Thymus (tissue), 11 donors: ENCODE measurements around the gene HOXA7. TPM values are rescaled to one million over a fixed set of nuclear protein-coding genes. Genes with fewer than 3 reads are reported as not detected.

ENCODE experiments used
- DNase-seq, 9 donors: peaks; one replicate each; pipeline ENCODE4 v3.0.0-alpha.2; 2013; ENCODE audit warnings: low spot score in 9 of 9, low read depth in 6 of 9, missing footprints in 1 of 9
- H3K27ac ChIP-seq, 2 donors: one replicate each; pipeline ENCODE4 v1.5.1; 2013; ENCODE audit warnings: control low read depth in 1 of 2, low read depth in 1 of 2, low read length in 1 of 2, mild to moderate bottlenecking in 1 of 2, moderate library complexity in 1 of 2
- H3K27me3 ChIP-seq, 2 donors: one replicate each; pipeline ENCODE4 v1.5.1; 2013; ENCODE audit warnings: low read length in 1 of 2; ENCODE audit not compliant: control insufficient read depth in 2 of 2, insufficient read depth in 1 of 2
- H3K36me3 ChIP-seq, 2 donors: one replicate each; pipeline ENCODE4 v1.5.1; 2013; ENCODE audit warnings: low read length in 1 of 2, mild to moderate bottlenecking in 1 of 2, moderate library complexity in 1 of 2; ENCODE audit not compliant: control insufficient read depth in 2 of 2, insufficient read depth in 2 of 2
- H3K4me1 ChIP-seq, 2 donors: one replicate each; pipeline ENCODE4 v1.5.1; 2013; ENCODE audit warnings: low read length in 2 of 2; ENCODE audit not compliant: control insufficient read depth in 2 of 2, insufficient read depth in 2 of 2
- H3K4me3 ChIP-seq, 2 donors: one replicate each; pipeline ENCODE4 v1.5.1; 2013; ENCODE audit warnings: low read length in 2 of 2, control low read depth in 1 of 2, mild to moderate bottlenecking in 1 of 2
- H3K9me3 ChIP-seq, 2 donors: one replicate each; pipeline ENCODE4 v1.5.1; 2013; ENCODE audit warnings: low read length in 1 of 2, mild to moderate bottlenecking in 1 of 2; ENCODE audit not compliant: control insufficient read depth in 2 of 2, insufficient read depth in 1 of 2
- WGBS: extraction: QIAGEN DNeasy Blood & Tissue Kit; methylation state at CpG from one replicate; pipeline ENCODE4 v1.1.7; 2013; 5-methylcytosine and 5-hydroxymethylcytosine counted together
- polyA plus RNA-seq: library from polyadenylated mRNA; stranded (reverse); fragments of 200-250 nt; gene quantifications from one replicate; pipeline ENCODE4 v1.2.3, GENCODE V29; 2013
- total RNA-seq: library from RNA; stranded (reverse); fragments of 120-200 nt; gene quantifications from one replicate; pipeline ENCODE4 v1.2.4, GENCODE V29; 2013
- donor health status: healthy.

The HOXA7 gene
- total and polyA plus RNA-seq, 2 donors = 0.41 to 0.57 TPM

DNA sequence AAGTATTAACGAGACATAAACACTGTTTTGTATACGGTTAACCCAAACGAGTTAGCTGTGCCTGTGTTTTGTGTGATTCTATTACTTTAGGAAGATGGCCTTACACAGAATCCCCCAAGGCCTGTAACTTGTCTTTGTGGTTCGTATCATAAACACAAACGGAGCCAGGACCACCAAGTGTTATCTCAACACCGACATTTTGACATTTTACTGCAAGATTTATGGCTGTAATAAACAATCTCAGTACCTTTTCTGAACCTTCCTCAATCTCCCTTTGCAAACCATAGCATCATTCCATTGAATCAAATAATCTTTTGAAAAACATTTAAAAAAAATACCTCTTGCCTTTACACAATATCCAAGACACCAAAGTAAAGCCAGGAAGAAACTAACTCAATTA is 23.5 kb downstream of the HOXA7 start:
- H3K27me3 ChIP-seq = peaks cover 8 to 60% of the 10 kb centered on the region in 2 donors
- DNase-seq = no peak
- no peaks in the 10 kb centered on the region for H3K36me3 ChIP-seq
- H3K9me3 ChIP-seq = peaks cover 0 to 7% of the 10 kb centered on the region in 2 donors
- WGBS = 87% methylated on average over 6 of the region's 6 CpGs
- H3K4me1 ChIP-seq = peaks cover 5 to 17% of the 10 kb centered on the region in 2 donors
- H3K27ac ChIP-seq = no peak overlapping the region
- no peak overlapping the region for H3K4me3 ChIP-seq

GRCh38 chr7:27132214-27132613 is 24.3 kb downstream of the HOXA7 start:
- H3K4me3 ChIP-seq = no peak overlapping the region
- H3K36me3 ChIP-seq = no peaks in the 10 kb centered on the region
- WGBS = 95% methylated on average over 2 of the region's 2 CpGs
- no peak for DNase-seq
- H3K27me3 ChIP-seq = peaks cover 6 to 54% of the 10 kb centered on the region in 2 donors
- peaks cover 5 to 17% of the 10 kb centered on the region in 2 donors for H3K4me1 ChIP-seq
- peaks cover 0 to 7% of the 10 kb centered on the region in 2 donors for H3K9me3 ChIP-seq
- no peak overlapping the region for H3K27ac ChIP-seq

GRCh38 chr7:27131390-27131819 is 25.1 kb downstream of the HOXA7 start:
- no peak for DNase-seq
- Histone ChIP-seq H3K4me1 (peaks cover 5 to 16% of the 10 kb centered on the region in 2 donors), H3K27ac (no peak overlapping the region), H3K27me3 (peaks cover 2 to 46% of the 10 kb centered on the region in 2 donors), H3K9me3 (peaks cover 0 to 7% of the 10 kb centered on the region in 2 donors), H3K36me3 (no peaks in the 10 kb centered on the region), H3K4me3 (peak overlapping the region; percentile 60 to 88)
- 76% methylated on average over 12 of the region's 12 CpGs for WGBS

DNA sequence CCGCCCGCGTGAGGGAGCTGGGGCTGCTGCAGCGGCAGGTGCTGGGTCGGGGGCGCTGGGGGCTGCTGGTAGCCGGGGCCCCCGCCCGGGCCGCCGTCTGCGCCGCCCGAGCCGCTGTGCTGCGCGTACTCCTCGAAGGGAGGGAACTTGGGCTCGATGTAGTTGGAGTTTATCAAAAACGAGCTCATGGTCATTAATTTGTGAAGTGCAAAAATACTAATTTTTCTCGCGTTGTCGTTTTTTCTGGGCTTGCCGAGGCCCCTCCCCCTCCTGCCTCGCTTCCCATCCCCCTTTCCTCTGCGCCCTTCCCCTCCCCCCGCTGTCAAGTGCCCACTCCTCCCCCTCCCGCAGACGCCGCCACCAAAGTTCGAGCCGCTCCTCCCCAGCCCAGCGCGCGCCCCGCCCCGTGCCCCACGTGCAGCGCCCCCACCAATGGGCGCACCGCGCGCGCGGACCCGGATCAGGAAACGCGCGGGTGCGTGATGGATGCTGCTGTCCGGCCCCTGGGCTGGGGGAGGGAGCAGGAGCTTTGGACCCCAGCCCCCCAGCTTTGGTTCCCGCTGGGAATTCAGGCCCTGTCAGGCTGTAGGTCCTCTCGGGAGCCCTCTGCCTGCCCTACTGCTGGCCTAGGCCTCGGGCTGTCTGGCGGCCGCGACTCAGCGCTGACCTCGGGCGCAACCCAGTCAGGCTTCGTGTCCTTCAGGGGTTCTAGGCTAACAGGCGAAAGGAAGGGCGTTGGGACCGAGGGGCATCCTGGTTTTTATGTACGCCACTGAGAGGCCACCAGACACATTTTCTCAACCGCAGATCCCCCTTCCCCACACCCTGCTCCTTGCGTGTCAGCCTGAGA is 25.7 kb downstream of the HOXA7 start, which contains the start of gene HOXA4:
Gene HOXA4, minus strand, starts transcription at position 218 of the 850 bp plus-strand sequence. Its CDS starts 24 bp downstream, at position 194.
- 38% methylated on average over 67 of the region's 67 CpGs for WGBS
- DNase-seq = peak; percentile 49 to 95 (median 87)
- Histone ChIP-seq H3K4me1 (peaks cover 4 to 10% of the 10 kb centered on the region in 2 donors), H3K27ac (peak within 1 kb of the TSS; percentile 56 to 76), H3K27me3 (peaks cover 2 to 40% of the 10 kb centered on the region in 2 donors), H3K4me3 (peak within 1 kb of the TSS; percentile 60 to 88), H3K9me3 (peaks cover 0 to 7% of the 10 kb centered on the region in 2 donors), H3K36me3 (no peaks in the 10 kb centered on the region)

DNA sequence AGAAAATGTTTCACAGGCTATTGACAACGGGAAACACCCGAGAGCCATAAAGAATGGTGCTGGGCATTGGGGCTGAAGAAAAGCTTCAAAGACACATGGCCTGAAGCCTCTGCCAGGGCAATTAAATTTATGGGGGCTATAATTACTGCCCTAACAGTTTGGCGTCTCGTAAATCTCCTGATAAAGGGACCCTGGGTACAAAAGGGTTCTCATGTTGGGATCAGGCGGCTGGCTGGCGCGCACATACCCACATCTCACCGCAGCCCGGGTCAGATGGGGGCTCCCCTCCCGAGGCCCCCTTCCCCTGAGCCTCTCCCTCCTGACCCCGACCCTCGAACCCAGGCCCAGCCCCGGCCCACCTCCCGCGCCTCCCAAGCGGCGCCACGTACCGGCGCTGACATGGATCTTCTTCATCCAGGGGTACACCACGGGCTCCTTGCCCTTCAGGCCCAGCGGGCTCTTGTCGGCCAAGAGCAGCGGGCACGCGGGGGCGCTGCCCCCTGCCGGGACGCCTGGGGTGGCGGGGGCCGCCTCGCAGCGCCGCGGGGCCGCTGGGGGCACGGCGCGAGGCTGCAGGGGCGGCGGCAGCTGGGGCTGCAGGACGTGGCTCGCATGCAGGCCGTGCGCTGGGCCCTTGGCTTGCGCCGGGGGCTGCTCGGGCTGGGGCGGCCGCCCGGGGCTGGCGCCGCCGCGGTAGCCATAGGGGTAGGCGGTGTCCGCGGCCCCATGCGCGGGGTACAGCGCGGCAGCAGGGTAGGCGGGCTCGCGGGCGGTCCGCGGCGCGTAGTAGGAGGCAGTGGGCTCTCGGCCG is 26.5 kb downstream of the HOXA7 start:
- 74% methylated on average over 72 of the region's 72 CpGs for WGBS
- no peaks in the 10 kb centered on the region for H3K36me3 ChIP-seq
- H3K4me3 ChIP-seq = peak overlapping the region; percentile 60 to 88
- H3K9me3 ChIP-seq = peaks cover 0 to 7% of the 10 kb centered on the region in 2 donors
- peaks cover 0 to 12% of the 10 kb centered on the region in 2 donors for H3K4me1 ChIP-seq
- peaks cover 2 to 42% of the 10 kb centered on the region in 2 donors for H3K27me3 ChIP-seq
- peak in 3 of 9 donors; percentile 39 to 56 (median 47) for DNase-seq
- peak overlapping the region in 1 of 2 donors; percentile 72 for H3K27ac ChIP-seq

GRCh38 chr7:27128776-27129728 is 27.4 kb downstream of the HOXA7 start:
- no peak overlapping the region for H3K4me3 ChIP-seq
- H3K36me3 ChIP-seq = no peaks in the 10 kb centered on the region
- H3K27me3 ChIP-seq = peaks cover 2 to 45% of the 10 kb centered on the region in 2 donors
- no peak for DNase-seq
- H3K4me1 ChIP-seq = peaks cover 0 to 12% of the 10 kb centered on the region in 2 donors
- peaks cover 0 to 7% of the 10 kb centered on the region in 2 donors for H3K9me3 ChIP-seq
- no peak overlapping the region for H3K27ac ChIP-seq
- 96% methylated on average over 28 of the region's 28 CpGs for WGBS

- no peaks in the 10 kb centered on the region for H3K36me3 ChIP-seq
- no peak overlapping the region for H3K4me3 ChIP-seq
- peaks cover 0 to 12% of the 10 kb centered on the region in 2 donors for H3K4me1 ChIP-seq
- H3K27me3 ChIP-seq = peaks cover 0 to 42% of the 10 kb centered on the region in 2 donors
- WGBS = 90% methylated on average over 2 of the region's 2 CpGs
- peaks cover 0 to 7% of the 10 kb centered on the region in 2 donors for H3K9me3 ChIP-seq
- no peak for DNase-seq
- H3K27ac ChIP-seq = no peak overlapping the region
Measured at GRCh38 chr7:27128034-27128433, 28.4 kb downstream of the HOXA7 start.

GRCh38 chr7:27126596-27127327 is 29.7 kb downstream of the HOXA7 start:
- Histone ChIP-seq H3K27me3 (peaks cover 0 to 46% of the 10 kb centered on the region in 2 donors), H3K9me3 (peaks cover 0 to 7% of the 10 kb centered on the region in 2 donors), H3K4me3 (no peak overlapping the region), H3K4me1 (peaks cover 0 to 12% of the 10 kb centered on the region in 2 donors), H3K27ac (no peak overlapping the region), H3K36me3 (no peaks in the 10 kb centered on the region)
- DNase-seq = no peak
- WGBS = 93% methylated on average over 3 of the region's 3 CpGs
